Right lobe of liver (tissue), 4 donors: Measurements from ENCODE around the gene ZDBF2.

Experiments used
- POLR2A ChIP-seq: fragments of 450-650 bp; IDR thresholded peaks from one replicate; pipeline ENCODE4 v1.6.1; 2017; ENCODE audit warnings: antibody characterized with exemption, mild to moderate bottlenecking
- TF ChIP-seq, protein P1 (sequence below), 4 donors: fragments of 200-600 bp in 3 of 4; fragments of 450-650 bp in 1 of 4; IDR thresholded peaks; one replicate each; pipeline versions ENCODE4 v1.5.1 to v1.8.0; 2016 to 2022; ENCODE audit warnings: antibody characterized with exemption in 4 of 4, mild to moderate bottlenecking in 2 of 4
- donor health status: DM: no; HTN: no; CAD: no.
- donor health status: DM: no; HTN: no; CAD: no.
- donor health status: DM: no; HTN: yes; CAD: no.

- TF ChIP-seq, protein P1, sequence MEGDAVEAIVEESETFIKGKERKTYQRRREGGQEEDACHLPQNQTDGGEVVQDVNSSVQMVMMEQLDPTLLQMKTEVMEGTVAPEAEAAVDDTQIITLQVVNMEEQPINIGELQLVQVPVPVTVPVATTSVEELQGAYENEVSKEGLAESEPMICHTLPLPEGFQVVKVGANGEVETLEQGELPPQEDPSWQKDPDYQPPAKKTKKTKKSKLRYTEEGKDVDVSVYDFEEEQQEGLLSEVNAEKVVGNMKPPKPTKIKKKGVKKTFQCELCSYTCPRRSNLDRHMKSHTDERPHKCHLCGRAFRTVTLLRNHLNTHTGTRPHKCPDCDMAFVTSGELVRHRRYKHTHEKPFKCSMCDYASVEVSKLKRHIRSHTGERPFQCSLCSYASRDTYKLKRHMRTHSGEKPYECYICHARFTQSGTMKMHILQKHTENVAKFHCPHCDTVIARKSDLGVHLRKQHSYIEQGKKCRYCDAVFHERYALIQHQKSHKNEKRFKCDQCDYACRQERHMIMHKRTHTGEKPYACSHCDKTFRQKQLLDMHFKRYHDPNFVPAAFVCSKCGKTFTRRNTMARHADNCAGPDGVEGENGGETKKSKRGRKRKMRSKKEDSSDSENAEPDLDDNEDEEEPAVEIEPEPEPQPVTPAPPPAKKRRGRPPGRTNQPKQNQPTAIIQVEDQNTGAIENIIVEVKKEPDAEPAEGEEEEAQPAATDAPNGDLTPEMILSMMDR (IDR thresholded peaks at IDR 0.05) = no peak
- no peak for TF ChIP-seq POLR2A
Observed at GRCh38 chr2:206256706-206257205, 17.7 kb upstream of the ZDBF2 start.
